Measurements from ENCODE around the gene TFF1.

TFF1 gene

DNA sequence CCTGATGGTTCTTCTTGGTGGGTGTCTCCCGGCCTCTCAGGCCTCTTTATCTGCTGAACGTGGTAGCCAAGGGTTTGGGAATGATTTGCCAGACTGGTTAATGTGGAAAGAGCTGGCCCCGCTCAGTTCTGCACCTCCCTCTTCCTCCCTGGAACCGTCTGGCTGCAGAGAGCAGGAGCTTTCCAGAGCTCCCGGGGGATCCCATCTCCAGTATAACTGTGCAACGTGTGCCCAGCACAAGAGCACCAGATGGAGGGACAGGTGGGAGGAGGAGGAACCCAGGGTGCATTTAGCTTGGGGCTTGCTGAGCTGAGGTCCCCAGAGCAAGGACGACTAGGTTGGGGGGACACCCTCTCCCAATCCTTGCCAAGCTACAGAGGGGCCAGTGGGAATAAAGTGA is 5.0 kb downstream of the TFF1 start:
- DNase-seq: no peak
- no peaks in the 10 kb centered on the region for H3K9me3 ChIP-seq
- no peaks in the 10 kb centered on the region for H3K4me1 ChIP-seq
- no peak overlapping the region for H3K4me3 ChIP-seq (ENCODE audit: low read depth, low read length)
- no peaks in the 10 kb centered on the region for H3K36me3 ChIP-seq
- TF ChIP-seq CTCF (IDR thresholded peaks at IDR 0.05; ENCODE audit: low read depth, low read length): no peak
- H3K27me3 ChIP-seq: peaks cover 31% of the 10 kb centered on the region

DNA sequence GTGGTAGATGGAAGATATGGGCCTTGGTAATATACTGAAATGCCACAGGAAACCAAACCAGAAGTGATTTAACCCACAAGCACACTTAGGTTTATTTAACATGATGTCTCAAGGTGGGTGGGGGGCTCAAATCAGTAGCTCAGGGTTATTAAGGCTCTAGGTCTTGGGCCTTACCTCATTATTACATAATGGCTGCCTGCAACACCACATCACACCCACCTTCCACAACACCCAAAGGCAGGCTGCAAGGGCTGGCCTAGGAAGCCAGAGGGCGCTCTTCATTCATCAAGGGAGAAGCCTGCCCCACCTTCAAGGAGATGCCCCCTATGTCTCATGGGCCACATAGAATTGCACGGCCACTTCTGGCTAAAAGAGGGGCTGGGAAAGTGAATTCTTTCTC is 6.0 kb downstream of the TFF1 start:
- peaks cover 31% of the 10 kb centered on the region for H3K27me3 ChIP-seq
- TF ChIP-seq CTCF (IDR thresholded peaks at IDR 0.05; ENCODE audit: low read depth, low read length): 0 out of 2 replicates have a peak, but pooled peaks have one; percentile 16
- H3K4me3 ChIP-seq (ENCODE audit: low read depth, low read length): no peak overlapping the region
- H3K4me1 ChIP-seq: no peaks in the 10 kb centered on the region
- no peaks in the 10 kb centered on the region for H3K9me3 ChIP-seq
- DNase-seq: no peak
- no peaks in the 10 kb centered on the region for H3K36me3 ChIP-seq

DNA sequence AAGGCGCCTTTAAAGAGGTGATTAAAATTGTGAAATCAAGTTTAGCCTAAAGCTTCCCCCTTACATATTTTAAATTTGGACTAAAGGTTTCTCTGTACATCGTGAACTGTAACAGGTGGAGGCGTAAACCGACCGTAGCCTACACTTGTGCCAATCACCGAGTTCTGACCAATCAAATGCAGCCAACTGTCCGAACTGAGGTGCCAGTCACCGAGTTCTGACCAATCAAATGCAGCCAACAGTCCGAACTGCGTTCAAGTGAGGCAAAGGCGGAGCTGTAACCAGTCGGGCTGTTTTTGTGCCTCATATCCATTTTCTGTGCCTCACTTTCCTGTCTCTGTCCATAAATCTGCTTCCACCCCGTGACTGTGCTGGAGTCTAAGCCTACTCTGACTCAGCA is 7.4 kb downstream of the TFF1 start:
- H3K4me1 ChIP-seq: no peaks in the 10 kb centered on the region
- no peaks in the 10 kb centered on the region for H3K9me3 ChIP-seq
- H3K4me3 ChIP-seq (ENCODE audit: low read depth, low read length): no peak overlapping the region
- no peak for TF ChIP-seq CTCF (IDR thresholded peaks at IDR 0.05; ENCODE audit: low read depth, low read length)
- H3K27me3 ChIP-seq: peaks cover 23% of the 10 kb centered on the region
- no peak for DNase-seq
- no peaks in the 10 kb centered on the region for H3K36me3 ChIP-seq

DNA sequence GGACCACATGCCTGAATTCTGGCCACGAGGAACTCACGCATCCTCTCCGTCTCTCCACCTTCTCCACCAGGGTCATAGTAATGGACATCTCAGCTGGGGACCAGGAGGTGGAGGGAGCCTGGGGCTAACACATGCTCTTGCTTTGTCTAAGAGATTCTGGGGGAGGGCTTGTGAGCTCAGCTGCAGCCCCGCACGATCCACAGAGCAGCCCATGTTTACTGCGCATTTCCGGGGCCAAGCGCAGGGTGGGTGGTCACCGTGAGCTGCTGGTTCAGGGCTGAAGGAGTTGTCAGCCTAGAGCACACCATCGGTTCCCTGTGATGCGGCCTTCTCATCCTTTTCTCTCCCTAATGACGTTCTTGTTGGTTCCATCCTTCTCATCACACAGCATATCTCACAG is 8.1 kb downstream of the TFF1 start:
- DNase-seq: no peak
- Histone ChIP-seq H3K4me3 (ENCODE audit: low read depth, low read length) (no peak overlapping the region), H3K9me3 (no peaks in the 10 kb centered on the region), H3K4me1 (no peaks in the 10 kb centered on the region), H3K36me3 (no peaks in the 10 kb centered on the region), H3K27me3 (peaks cover 20% of the 10 kb centered on the region)
- no peak for TF ChIP-seq CTCF (IDR thresholded peaks at IDR 0.05; ENCODE audit: low read depth, low read length)

DNA sequence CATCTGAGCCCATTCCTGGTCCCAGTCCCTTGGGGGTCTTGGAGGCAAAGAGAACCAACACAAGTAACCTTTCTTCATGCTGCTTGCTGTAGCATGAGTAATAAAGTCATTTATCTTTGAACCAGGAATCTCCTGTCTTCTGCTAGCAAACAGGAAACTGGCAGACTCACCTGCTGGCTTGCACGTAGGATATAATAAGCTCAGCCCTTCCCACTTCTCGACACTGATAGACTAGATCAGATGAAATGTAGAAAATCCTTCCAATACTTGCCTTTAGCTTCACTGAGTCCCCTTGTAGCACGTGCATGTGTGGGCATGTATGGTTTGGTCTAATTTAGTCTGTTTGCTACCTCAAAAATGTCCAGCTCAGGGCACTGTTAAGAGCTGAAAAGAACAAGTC is 9.0 kb downstream of the TFF1 start:
- TF ChIP-seq CTCF (IDR thresholded peaks at IDR 0.05; ENCODE audit: low read depth, low read length): no peak
- H3K4me1 ChIP-seq: no peaks in the 10 kb centered on the region
- H3K36me3 ChIP-seq: no peaks in the 10 kb centered on the region
- H3K9me3 ChIP-seq: no peaks in the 10 kb centered on the region
- peaks cover 11% of the 10 kb centered on the region for H3K27me3 ChIP-seq
- no peak overlapping the region for H3K4me3 ChIP-seq (ENCODE audit: low read depth, low read length)
- DNase-seq: no peak

GRCh38 chr21:42356650-42357049 is 9.7 kb downstream of the TFF1 start:
- Histone ChIP-seq H3K36me3 (no peaks in the 10 kb centered on the region), H3K9me3 (no peaks in the 10 kb centered on the region), H3K4me1 (no peaks in the 10 kb centered on the region), H3K4me3 (ENCODE audit: low read depth, low read length) (no peak overlapping the region), H3K27me3 (peaks cover 4% of the 10 kb centered on the region; the same call in 1 of the 2 replicates)
- TF ChIP-seq CTCF (IDR thresholded peaks at IDR 0.05; ENCODE audit: low read depth, low read length): no peak
- DNase-seq: no peak
